SK-N-MC (cell line): ENCODE data around the gene CSTPP1.

Experiments used
- EZH2 ChIP-seq: fragments of 200-600 bp; sonication (generic); IDR thresholded peaks from one replicate; pipeline ENCODE4 v1.6.1; 2017; ENCODE audit warnings: antibody characterized with exemption
- POLR2AphosphoS5 ChIP-seq: IDR thresholded peaks from 2 replicates; pipeline ENCODE4 v1.6.1; 2012; ENCODE audit warnings: mild to moderate bottlenecking, low read depth, low read length, borderline replicate concordance

DNA sequence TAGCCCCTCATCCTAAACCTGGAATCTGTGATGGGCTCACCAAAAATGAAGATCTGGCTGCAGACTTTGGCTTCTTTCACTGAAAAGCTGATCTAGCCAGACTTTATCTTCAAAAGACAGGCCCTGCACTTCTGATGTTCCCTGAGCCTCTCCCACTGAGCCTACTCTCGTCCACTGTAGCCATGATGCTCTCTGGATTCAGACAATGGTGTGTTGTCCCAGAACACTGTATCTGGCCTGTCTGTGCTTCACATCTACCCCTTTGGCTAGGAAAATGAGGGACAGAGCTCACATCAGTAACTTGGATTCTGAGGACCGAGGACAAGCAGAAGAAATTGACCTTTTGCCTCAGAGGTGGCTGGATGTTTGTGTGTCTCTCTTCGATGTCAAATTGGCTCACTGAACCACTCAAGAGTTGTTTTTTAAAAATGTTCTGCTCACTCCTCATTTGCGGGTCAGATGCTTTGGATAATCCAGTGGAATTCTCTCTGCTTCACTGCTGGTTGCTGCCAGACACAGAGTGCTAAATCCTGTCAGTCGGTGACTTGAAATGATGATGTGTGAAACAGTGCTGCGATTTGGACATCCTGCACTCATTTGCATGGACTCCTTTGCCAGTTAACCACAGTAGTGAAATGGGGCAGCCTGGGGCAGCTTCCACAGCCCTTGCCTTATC, 172.6 kb downstream of the CSTPP1 start:
- TF ChIP-seq EZH2: no peak
- TF ChIP-seq POLR2AphosphoS5: no peak
